Thyroid gland (tissue), 4 donors: Measurements from ENCODE around the gene CABP4. TPM values are rescaled to one million over a fixed set of nuclear protein-coding genes. Genes with fewer than 3 reads are reported as not detected.
"Not testable (repeated sequence)": the region's sequence is repeated elsewhere in the genome, so short reads cannot be mapped to it uniquely, and the experiment has no call there.

ENCODE experiments used
- DNase-seq, 2 donors: peaks; one replicate each; pipeline ENCODE4 v3.0.0-alpha.2; 2019
- H3K27ac ChIP-seq, 3 donors: fragments of 200-600 bp; sonication (generic); 1 replicate in 2 of 3; 2 replicates in 1 of 3; pipeline ENCODE4 v1.5.1; 2016 to 2019; ENCODE audit warnings: mild to moderate bottlenecking in 1 of 3, moderate library complexity in 1 of 3
- H3K27me3 ChIP-seq: fragments of 200-600 bp; sonication (generic); one replicate; pipeline ENCODE4 v1.5.1; 2019
- H3K36me3 ChIP-seq, 2 donors: fragments of 200-600 bp; sonication (generic); one replicate each; pipeline ENCODE4 v1.5.1; 2016 to 2019
- H3K4me1 ChIP-seq, 2 donors: fragments of 200-600 bp; sonication (generic); one replicate each; pipeline ENCODE4 v1.5.1; 2017 to 2019
- H3K4me3 ChIP-seq, 3 donors: fragments of 200-600 bp; sonication (generic); replicated peaks in 1 of 3; 1 replicate in 2 of 3; 2 replicates in 1 of 3; pipeline ENCODE4 v1.5.1; 2016; ENCODE audit warnings: mild to moderate bottlenecking in 1 of 3
- H3K9me3 ChIP-seq: fragments of 200-600 bp; sonication (generic); one replicate; pipeline ENCODE4 v1.5.1; 2017
- POLR2A ChIP-seq, 2 donors: fragments of 450-650 bp; IDR thresholded peaks; one replicate each; pipeline ENCODE4 v1.6.1; 2017; ENCODE audit warnings: antibody characterized with exemption in 2 of 2, mild to moderate bottlenecking in 2 of 2, moderate library complexity in 1 of 2
- WGBS, 2 donors: methylation state at CpG; one replicate each; pipeline ENCODE4 v1.1.5; 2017; 5-methylcytosine and 5-hydroxymethylcytosine counted together
- intact Hi-C: fragments of 100-400 bp; cut with DNase I; formaldehyde crosslinking; loops from one replicate; pipeline ENCODE4 v1.15.1; 2023
- total RNA-seq, 4 donors: library from RNA; depleted of rRNA; stranded (reverse); fragments of >200 nt; gene quantifications; one replicate each; pipeline ENCODE4 v1.2.3, GENCODE V29; 2016
- TF ChIP-seq, protein P1 (sequence below), 6 experiments: fragments of 200-600 bp in 3 of 6; fragments of 450-650 bp in 3 of 6; sonication (generic) in 3 of 6; IDR thresholded peaks; one replicate each; pipeline ENCODE4 v1.5.1; 2016 to 2019; ENCODE audit warnings: antibody characterized with exemption in 6 of 6, mild to moderate bottlenecking in 2 of 6, inconsistent platforms in 1 of 6, moderate library complexity in 1 of 6

CABP4 gene
- total RNA-seq, 4 donors from 2014 or later = 0.33 to 6.4 (median 0.39) TPM; not detected in 1

GRCh38 chr11:67422891-67423290, 32.3 kb upstream of the CABP4 start:
- Histone ChIP-seq H3K9me3 (no peaks in the 10 kb centered on the region), H3K27ac (no peak overlapping the region), H3K4me3 (no peak overlapping the region), H3K27me3 (no peaks in the 10 kb centered on the region), H3K4me1 (peaks cover 7 to 36% of the 10 kb centered on the region in 2 donors), H3K36me3 (no peaks in the 10 kb centered on the region)
- TF ChIP-seq POLR2A (IDR thresholded peaks at IDR 0.05) = no peak
- TF ChIP-seq, protein P1, sequence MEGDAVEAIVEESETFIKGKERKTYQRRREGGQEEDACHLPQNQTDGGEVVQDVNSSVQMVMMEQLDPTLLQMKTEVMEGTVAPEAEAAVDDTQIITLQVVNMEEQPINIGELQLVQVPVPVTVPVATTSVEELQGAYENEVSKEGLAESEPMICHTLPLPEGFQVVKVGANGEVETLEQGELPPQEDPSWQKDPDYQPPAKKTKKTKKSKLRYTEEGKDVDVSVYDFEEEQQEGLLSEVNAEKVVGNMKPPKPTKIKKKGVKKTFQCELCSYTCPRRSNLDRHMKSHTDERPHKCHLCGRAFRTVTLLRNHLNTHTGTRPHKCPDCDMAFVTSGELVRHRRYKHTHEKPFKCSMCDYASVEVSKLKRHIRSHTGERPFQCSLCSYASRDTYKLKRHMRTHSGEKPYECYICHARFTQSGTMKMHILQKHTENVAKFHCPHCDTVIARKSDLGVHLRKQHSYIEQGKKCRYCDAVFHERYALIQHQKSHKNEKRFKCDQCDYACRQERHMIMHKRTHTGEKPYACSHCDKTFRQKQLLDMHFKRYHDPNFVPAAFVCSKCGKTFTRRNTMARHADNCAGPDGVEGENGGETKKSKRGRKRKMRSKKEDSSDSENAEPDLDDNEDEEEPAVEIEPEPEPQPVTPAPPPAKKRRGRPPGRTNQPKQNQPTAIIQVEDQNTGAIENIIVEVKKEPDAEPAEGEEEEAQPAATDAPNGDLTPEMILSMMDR (IDR thresholded peaks at IDR 0.05) = no peak
- WGBS, 2 donors = 74 to 80% methylated on average over 6 of the region's 6 CpGs
- intact Hi-C loops = loop anchor here (5.0 kb wide), 1 partner anchor 44 kb away; the partner anchor contains the start of gene TMEM134
- no peak for DNase-seq

- Histone ChIP-seq H3K4me3 (no peak overlapping the region), H3K36me3 (no peaks in the 10 kb centered on the region), H3K27ac (no peak overlapping the region), H3K9me3 (no peaks in the 10 kb centered on the region), H3K4me1 (peaks cover 7 to 30% of the 10 kb centered on the region in 2 donors), H3K27me3 (no peaks in the 10 kb centered on the region)
- WGBS, 2 donors = 94 to 97% methylated on average over 10 to 11 of the region's 13 CpGs
- intact Hi-C loops = loop anchor here (5.0 kb wide), 1 partner anchor 44 kb away; the partner anchor contains the start of gene TMEM134
- DNase-seq = no peak
- TF ChIP-seq POLR2A (IDR thresholded peaks at IDR 0.05) = no peak
- TF ChIP-seq, protein P1 (IDR thresholded peaks at IDR 0.05) = no peak
Observed at GRCh38 chr11:67423466-67423865, 31.7 kb upstream of the CABP4 start.

DNA sequence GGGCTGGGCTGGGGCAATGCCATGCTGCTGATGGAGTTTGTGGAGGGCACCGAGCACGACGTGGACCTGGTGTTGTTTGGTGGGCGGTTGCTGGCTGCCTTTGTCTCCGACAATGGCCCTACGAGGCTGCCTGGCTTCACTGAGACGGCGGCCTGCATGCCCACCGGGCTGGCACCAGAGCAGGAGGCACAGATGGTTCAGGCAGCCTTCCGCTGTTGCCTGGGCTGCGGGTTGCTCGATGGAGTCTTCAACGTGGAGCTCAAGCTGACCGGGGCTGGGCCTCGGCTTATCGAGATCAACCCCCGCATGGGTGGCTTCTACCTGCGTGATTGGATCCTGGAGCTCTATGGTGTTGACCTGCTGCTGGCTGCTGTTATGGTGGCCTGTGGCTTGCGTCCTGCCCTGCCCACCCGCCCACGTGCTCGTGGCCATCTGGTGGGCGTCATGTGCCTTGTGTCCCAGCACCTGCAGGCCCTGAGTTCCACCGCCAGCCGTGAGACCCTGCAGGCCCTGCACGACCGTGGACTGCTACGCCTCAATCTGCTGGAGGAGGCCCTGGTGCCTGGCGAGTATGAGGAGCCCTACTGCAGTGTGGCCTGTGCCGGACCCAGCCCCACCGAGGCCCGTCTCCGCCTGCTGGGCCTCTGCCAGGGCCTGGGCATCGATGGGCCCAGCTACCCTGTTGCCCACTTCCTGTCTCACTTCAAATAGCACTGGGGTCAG, 31.1 kb upstream of the CABP4 start:
- Histone ChIP-seq H3K27ac (no peak overlapping the region), H3K36me3 (no peaks in the 10 kb centered on the region), H3K4me3 (no peak overlapping the region), H3K4me1 (peaks cover 9 to 27% of the 10 kb centered on the region in 2 donors), H3K27me3 (no peaks in the 10 kb centered on the region), H3K9me3 (no peaks in the 10 kb centered on the region)
- TF ChIP-seq, protein P1 (IDR thresholded peaks at IDR 0.05) = no peak
- no peak for TF ChIP-seq POLR2A (IDR thresholded peaks at IDR 0.05)
- intact Hi-C loops = loop anchor here (5.0 kb wide), 1 partner anchor 43 kb away; the partner anchor contains the start of gene TMEM134
- DNase-seq = no peak
- 90 to 93% methylated on average over 12 to 16 of the region's 34 CpGs for WGBS, 2 donors

GRCh38 chr11:67427364-67427859, 27.7 kb upstream of the CABP4 start:
- intact Hi-C loops = not testable (repeated sequence)

GRCh38 chr11:67428052-67429001, 26.8 kb upstream of the CABP4 start, which contains the start of gene RPS6KB2:
Gene RPS6KB2 (plus strand): TSS chr11:67428494. CDS start chr11:67428546, 52 bp downstream.
- H3K4me1 ChIP-seq = peaks cover 7 to 20% of the 10 kb centered on the region in 2 donors
- H3K9me3 ChIP-seq = no peaks in the 10 kb centered on the region
- peak within 1 kb of the TSS; percentile 24 to 95 (median 73) for H3K4me3 ChIP-seq
- peaks cover 11 to 18% of the 10 kb centered on the region in 2 donors for H3K36me3 ChIP-seq
- TF ChIP-seq POLR2A (IDR thresholded peaks at IDR 0.05) = peak; percentile 54 to 93
- TF ChIP-seq, protein P1 (IDR thresholded peaks at IDR 0.05) = peak in 1 of 6 experiments; percentile 30
- WGBS, 2 donors = 0% methylated on average over 37 to 45 of the region's 68 CpGs
- intact Hi-C loops = no loop called here
- H3K27me3 ChIP-seq = no peaks in the 10 kb centered on the region
- peak within 1 kb of the TSS; percentile 72 to 90 (median 82) for H3K27ac ChIP-seq
- peak; percentile 99 for DNase-seq

More at GRCh38 chr11:67427364-67427859, 27.7 kb upstream of the CABP4 start:
- not testable (repeated sequence) for DNase-seq, H3K9me3 ChIP-seq, H3K27me3 ChIP-seq, H3K36me3 ChIP-seq
- peak overlapping the region in 2 of 3 donors; percentile 24 to 73 for H3K4me3 ChIP-seq
- peak overlapping the region; percentile 31 to 90 (median 82) for H3K27ac ChIP-seq
- WGBS, 2 donors = 75 to 79% methylated on average over 19 of the region's 19 CpGs
- H3K4me1 ChIP-seq = peaks cover 7 to 20% of the 10 kb centered on the region in 2 donors
